ENCODE results near the gene ALG9. TPM values are rescaled to one million over a fixed set of nuclear protein-coding genes. Genes with fewer than 3 reads are reported as not detected.
A peak's percentile ranks its signal among the peaks of the same experiment; 100 is the strongest.

ALG9 gene
- total RNA-seq, 1 donor from 2014 or later, result 30.5 TPM

DNA sequence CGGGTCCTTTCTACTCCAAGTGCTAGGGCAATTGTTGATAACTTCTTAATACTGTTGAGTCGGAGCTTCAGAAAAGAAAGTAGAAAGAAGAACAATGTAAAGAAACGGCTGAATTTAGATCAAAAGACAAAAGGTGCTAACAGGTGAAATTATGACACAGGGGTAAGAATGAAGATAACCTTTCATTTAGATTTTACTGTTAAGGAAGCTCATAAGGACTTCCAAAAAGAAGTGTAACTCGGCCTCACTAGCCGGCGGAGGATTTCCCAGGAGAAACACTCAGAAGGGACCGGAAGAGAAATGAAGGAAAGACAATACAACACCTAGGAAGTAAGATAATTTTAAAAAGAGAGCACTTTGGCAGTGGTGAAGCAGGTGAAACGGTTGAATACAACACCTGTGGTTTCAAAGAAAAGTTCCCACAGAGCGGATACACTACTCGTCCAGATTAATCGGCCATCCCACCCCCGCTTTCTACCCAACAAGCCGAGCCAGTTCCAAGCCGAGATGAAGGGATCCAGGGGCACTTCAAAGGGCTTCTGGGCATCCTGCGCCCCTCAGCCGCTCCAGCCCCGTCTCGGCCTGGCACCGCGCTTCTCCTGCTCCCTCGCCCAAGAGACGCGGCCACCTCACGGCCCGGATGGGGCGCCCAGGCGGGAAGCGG is 105.9 kb downstream of the ALG9 start:
- H3K4me3 ChIP-seq (ENCODE audit: low read depth, low read length), result peak overlapping the region; percentile 92
- peaks cover 5% of the 10 kb centered on the region for H3K36me3 ChIP-seq (ENCODE audit: control insufficient read depth, insufficient read depth, low read length)
- DNase-seq (ENCODE audit: low read depth) (peak; percentile 15), FAIRE-seq (no peak)
- no peaks in the 10 kb centered on the region for H3K27me3 ChIP-seq (ENCODE audit: control insufficient read depth, insufficient read depth, low read length)
- TF ChIP-seq, protein P1, sequence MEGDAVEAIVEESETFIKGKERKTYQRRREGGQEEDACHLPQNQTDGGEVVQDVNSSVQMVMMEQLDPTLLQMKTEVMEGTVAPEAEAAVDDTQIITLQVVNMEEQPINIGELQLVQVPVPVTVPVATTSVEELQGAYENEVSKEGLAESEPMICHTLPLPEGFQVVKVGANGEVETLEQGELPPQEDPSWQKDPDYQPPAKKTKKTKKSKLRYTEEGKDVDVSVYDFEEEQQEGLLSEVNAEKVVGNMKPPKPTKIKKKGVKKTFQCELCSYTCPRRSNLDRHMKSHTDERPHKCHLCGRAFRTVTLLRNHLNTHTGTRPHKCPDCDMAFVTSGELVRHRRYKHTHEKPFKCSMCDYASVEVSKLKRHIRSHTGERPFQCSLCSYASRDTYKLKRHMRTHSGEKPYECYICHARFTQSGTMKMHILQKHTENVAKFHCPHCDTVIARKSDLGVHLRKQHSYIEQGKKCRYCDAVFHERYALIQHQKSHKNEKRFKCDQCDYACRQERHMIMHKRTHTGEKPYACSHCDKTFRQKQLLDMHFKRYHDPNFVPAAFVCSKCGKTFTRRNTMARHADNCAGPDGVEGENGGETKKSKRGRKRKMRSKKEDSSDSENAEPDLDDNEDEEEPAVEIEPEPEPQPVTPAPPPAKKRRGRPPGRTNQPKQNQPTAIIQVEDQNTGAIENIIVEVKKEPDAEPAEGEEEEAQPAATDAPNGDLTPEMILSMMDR (IDR thresholded peaks at IDR 0.05; ENCODE audit: insufficient read depth, low read length, severe bottlenecking), result no peak

DNA sequence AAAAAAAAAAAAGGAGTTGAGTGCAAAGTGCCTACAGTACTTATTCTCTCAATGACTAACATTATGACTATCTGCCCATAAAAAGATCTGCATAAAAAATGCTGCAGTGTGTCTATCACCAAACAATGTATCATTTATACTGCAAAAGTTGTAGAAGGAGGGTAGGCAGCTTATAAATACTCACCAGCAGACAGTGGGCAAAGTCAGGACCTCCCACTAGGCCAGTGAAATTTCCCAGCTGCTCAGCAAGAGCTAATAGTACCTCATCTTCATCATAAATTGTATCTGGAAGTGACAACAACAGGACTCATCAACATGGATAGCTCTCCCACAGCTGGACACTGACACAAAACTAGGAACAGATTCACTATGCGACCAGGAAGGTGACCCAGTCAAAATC is 106.8 kb downstream of the ALG9 start:
- FAIRE-seq (no peak), DNase-seq (ENCODE audit: low read depth) (no peak)
- no peaks in the 10 kb centered on the region for H3K27me3 ChIP-seq (ENCODE audit: control insufficient read depth, insufficient read depth, low read length)
- H3K36me3 ChIP-seq (ENCODE audit: control insufficient read depth, insufficient read depth, low read length), result peaks cover 6% of the 10 kb centered on the region
- TF ChIP-seq, protein P1 (IDR thresholded peaks at IDR 0.05; ENCODE audit: insufficient read depth, low read length, severe bottlenecking), result no peak
- H3K4me3 ChIP-seq (ENCODE audit: low read depth, low read length), result peak overlapping the region; percentile 92

DNA sequence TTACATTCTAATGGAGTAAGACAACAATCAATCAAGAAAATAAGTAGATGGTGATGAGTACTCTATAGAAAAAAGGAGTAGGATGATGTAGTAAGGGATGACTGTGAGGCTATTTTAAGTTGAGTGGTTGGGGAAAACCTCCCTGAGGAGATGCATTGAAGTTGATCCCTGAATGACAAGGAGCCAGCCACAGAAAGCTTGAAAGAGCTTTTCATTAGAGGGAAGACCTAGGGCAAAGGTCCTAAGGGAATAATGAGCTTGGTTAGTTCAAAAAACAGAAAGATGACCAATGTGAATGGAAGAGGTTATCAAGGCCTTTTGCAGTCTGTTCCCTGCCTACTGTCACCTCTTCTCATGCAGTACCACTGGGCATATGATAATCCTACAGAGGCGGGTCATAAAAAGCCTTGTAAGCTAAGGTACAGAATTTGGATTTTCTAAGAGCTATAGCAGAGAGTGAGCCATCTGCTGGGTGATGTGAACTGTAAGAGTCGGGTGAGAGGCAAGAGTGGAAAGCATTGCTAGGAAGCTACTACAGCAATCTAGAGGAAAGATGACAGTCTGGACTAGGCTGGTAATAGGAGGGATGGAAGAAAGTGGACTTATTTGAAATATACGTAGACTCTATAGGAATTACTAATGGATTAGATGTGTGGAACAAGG is 108.3 kb downstream of the ALG9 start:
- Histone ChIP-seq H3K36me3 (ENCODE audit: control insufficient read depth, insufficient read depth, low read length) (peaks cover 6% of the 10 kb centered on the region), H3K4me3 (ENCODE audit: low read depth, low read length) (no peak overlapping the region), H3K27me3 (ENCODE audit: control insufficient read depth, insufficient read depth, low read length) (no peaks in the 10 kb centered on the region)
- DNase-seq (ENCODE audit: low read depth) (no peak), FAIRE-seq (no peak)
- TF ChIP-seq, protein P1 (IDR thresholded peaks at IDR 0.05; ENCODE audit: insufficient read depth, low read length, severe bottlenecking), result no peak

DNA sequence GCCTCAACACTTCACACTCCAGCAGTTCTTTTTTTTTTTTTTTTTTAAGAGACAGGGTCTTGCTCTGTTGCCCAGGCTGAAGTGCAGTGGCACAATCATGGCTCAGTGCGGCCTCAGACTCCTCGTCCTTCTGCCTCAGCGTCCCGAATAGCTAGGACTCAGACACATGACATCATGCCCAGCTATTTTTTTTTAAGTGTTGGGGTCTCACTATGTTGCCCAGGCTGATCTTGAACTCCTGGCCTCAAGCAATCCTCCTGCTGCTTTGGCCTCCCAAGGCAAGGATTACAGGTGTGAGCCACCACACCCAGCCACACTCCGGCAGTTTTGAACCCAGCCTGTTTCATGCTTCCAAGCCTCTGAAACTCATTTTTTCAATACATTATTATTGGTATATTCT is 108.9 kb downstream of the ALG9 start:
- H3K27me3 ChIP-seq (ENCODE audit: control insufficient read depth, insufficient read depth, low read length), result no peaks in the 10 kb centered on the region
- H3K36me3 ChIP-seq (ENCODE audit: control insufficient read depth, insufficient read depth, low read length), result peaks cover 6% of the 10 kb centered on the region
- DNase-seq (ENCODE audit: low read depth), result no peak
- FAIRE-seq, result no peak
- TF ChIP-seq, protein P1 (IDR thresholded peaks at IDR 0.05; ENCODE audit: insufficient read depth, low read length, severe bottlenecking), result no peak
- no peak overlapping the region for H3K4me3 ChIP-seq (ENCODE audit: low read depth, low read length)

DNA sequence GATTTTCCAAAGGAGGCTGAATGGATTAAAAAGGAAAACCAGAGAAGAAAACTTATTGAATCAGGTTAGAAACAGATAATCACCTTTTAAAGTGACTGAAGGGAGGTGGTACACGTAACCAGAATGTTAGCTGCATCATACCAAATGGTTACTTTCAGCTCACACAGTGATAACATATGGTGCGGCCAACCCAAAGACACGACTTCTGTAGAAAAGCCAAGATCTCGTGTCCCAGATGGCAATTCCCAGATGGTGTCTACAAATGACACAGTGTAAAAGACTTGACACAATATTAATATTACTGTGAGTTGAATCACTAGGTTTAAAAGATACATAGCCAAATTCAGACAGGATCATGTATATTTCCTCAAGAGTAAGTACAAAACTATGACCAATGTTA is 110.3 kb downstream of the ALG9 start:
- TF ChIP-seq, protein P1 (IDR thresholded peaks at IDR 0.05; ENCODE audit: insufficient read depth, low read length, severe bottlenecking), result no peak
- Histone ChIP-seq H3K36me3 (ENCODE audit: control insufficient read depth, insufficient read depth, low read length) (peaks cover 8% of the 10 kb centered on the region), H3K27me3 (ENCODE audit: control insufficient read depth, insufficient read depth, low read length) (no peaks in the 10 kb centered on the region), H3K4me3 (ENCODE audit: low read depth, low read length) (no peak overlapping the region)
- DNase-seq (ENCODE audit: low read depth), result no peak
- FAIRE-seq, result no peak

Measured in bronchial epithelial cell (primary cell).